Ishikawa (cell line): Measurements from ENCODE around the gene CCL17.

Experiments
- EP300 ChIP-seq: IDR thresholded peaks from 2 replicates; pipeline ENCODE4 v1.6.1; 2012; ENCODE audit warnings: borderline replicate concordance
- MAX ChIP-seq: IDR thresholded peaks from 2 replicates; pipeline ENCODE4 v1.6.1; 2012
- RAD21 ChIP-seq: IDR thresholded peaks from 2 replicates; pipeline ENCODE4 v1.6.1; 2012; ENCODE audit warnings: low read depth
- TEAD4 ChIP-seq: IDR thresholded peaks from 2 replicates; pipeline ENCODE4 v1.6.1; 2012
- TF ChIP-seq, protein P1 (sequence below): IDR thresholded peaks from 2 replicates; pipeline ENCODE4 v1.6.1; 2012; ENCODE audit warnings: low read depth, mild to moderate bottlenecking

GRCh38 chr16:57358086-57358420 lies 46.5 kb upstream of the CCL17 start:
- TF ChIP-seq TEAD4 (no peak), RAD21 (no peak), MAX (no peak), EP300 (no peak)
- TF ChIP-seq, protein P1, sequence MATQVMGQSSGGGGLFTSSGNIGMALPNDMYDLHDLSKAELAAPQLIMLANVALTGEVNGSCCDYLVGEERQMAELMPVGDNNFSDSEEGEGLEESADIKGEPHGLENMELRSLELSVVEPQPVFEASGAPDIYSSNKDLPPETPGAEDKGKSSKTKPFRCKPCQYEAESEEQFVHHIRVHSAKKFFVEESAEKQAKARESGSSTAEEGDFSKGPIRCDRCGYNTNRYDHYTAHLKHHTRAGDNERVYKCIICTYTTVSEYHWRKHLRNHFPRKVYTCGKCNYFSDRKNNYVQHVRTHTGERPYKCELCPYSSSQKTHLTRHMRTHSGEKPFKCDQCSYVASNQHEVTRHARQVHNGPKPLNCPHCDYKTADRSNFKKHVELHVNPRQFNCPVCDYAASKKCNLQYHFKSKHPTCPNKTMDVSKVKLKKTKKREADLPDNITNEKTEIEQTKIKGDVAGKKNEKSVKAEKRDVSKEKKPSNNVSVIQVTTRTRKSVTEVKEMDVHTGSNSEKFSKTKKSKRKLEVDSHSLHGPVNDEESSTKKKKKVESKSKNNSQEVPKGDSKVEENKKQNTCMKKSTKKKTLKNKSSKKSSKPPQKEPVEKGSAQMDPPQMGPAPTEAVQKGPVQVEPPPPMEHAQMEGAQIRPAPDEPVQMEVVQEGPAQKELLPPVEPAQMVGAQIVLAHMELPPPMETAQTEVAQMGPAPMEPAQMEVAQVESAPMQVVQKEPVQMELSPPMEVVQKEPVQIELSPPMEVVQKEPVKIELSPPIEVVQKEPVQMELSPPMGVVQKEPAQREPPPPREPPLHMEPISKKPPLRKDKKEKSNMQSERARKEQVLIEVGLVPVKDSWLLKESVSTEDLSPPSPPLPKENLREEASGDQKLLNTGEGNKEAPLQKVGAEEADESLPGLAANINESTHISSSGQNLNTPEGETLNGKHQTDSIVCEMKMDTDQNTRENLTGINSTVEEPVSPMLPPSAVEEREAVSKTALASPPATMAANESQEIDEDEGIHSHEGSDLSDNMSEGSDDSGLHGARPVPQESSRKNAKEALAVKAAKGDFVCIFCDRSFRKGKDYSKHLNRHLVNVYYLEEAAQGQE = no peak
